Suprapubic skin (tissue), 3 donors: ENCODE measurements around the gene SPIRE2.

Source experiments
- CTCF ChIP-seq, 2 donors: fragments of 200-600 bp in 1 of 2; fragments of 450-650 bp in 1 of 2; sonication (generic) in 1 of 2; IDR thresholded peaks; one replicate each; pipeline ENCODE4 v1.5.1; 2016 to 2019; ENCODE audit warnings: antibody characterized with exemption in 2 of 2, mild to moderate bottlenecking in 1 of 2, moderate library complexity in 1 of 2
- EP300 ChIP-seq: sonication (generic); formaldehyde crosslinking; IDR thresholded peaks from one replicate; pipeline ENCODE4 v1.6.1; 2017; ENCODE audit warnings: antibody characterized with exemption
- POLR2A ChIP-seq, 2 donors: fragments of 450-650 bp; IDR thresholded peaks; one replicate each; pipeline ENCODE4 v1.6.1; 2017; ENCODE audit warnings: antibody characterized with exemption in 2 of 2, mild to moderate bottlenecking in 2 of 2, moderate library complexity in 2 of 2

- TF ChIP-seq POLR2A (IDR thresholded peaks at IDR 0.05) (no peak), CTCF (IDR thresholded peaks at IDR 0.05) (no peak), EP300 (no peak)
Measured at GRCh38 chr16:89919535-89920406, 91.5 kb downstream of the SPIRE2 start.
